PFSK-1 (cell line): Measurements from ENCODE around the gene RD3L.

Experiments used
- FOXP2 ChIP-seq: optimal IDR thresholded peaks from 2 replicates; pipeline ENCODE3; 2011; ENCODE audit warnings: borderline replicate concordance, control low read depth, inconsistent platforms; ENCODE audit not compliant: insufficient read depth; ENCODE audit errors: extremely low read length, extremely low read depth
- POLR2AphosphoS5 ChIP-seq: IDR thresholded peaks from 2 replicates; pipeline ENCODE4 v1.6.1; 2012; ENCODE audit warnings: low read depth, mild to moderate bottlenecking, control low read depth, low read length, moderate library complexity
- REST ChIP-seq, 2 experiments: IDR thresholded peaks; 2 replicates each; pipeline versions ENCODE4 v1.6.1 to v1.8.0; 2011 to 2012; ENCODE audit warnings: low read depth in 2 of 2, low read length in 2 of 2, control low read depth in 1 of 2, inconsistent platforms in 1 of 2, mild to moderate bottlenecking in 1 of 2, moderate library complexity in 1 of 2; ENCODE audit not compliant: insufficient read depth in 1 of 2
- SIN3A ChIP-seq: IDR thresholded peaks from 2 replicates; pipeline ENCODE4 v1.6.1; 2012; ENCODE audit warnings: mild to moderate bottlenecking, low read length, moderate library complexity, borderline replicate concordance; ENCODE audit not compliant: insufficient read depth
- TAF1 ChIP-seq: IDR thresholded peaks from 2 replicates; pipeline ENCODE4 v1.6.1; 2012; ENCODE audit warnings: low read length, control low read depth, borderline replicate concordance; ENCODE audit not compliant: insufficient read depth

RD3L gene

GRCh38 chr14:103974575-103974974 is 32.2 kb upstream of the RD3L start:
- TF ChIP-seq SIN3A (no peak), REST (IDR thresholded peaks at IDR 0.05; ENCODE audit: insufficient read depth in 1 of 2, low read depth in 2 of 2, low read length in 2 of 2) (no peak), FOXP2 (no peak), POLR2AphosphoS5 (no peak), TAF1 (no peak)

GRCh38 chr14:103973354-103973753 is 31.0 kb upstream of the RD3L start:
- TF ChIP-seq REST (IDR thresholded peaks at IDR 0.05; ENCODE audit: insufficient read depth in 1 of 2, low read depth in 2 of 2, low read length in 2 of 2) (no peak), POLR2AphosphoS5 (no peak), FOXP2 (no peak), TAF1 (no peak), SIN3A (no peak)

- no peak for TF ChIP-seq POLR2AphosphoS5
- no peak for TF ChIP-seq SIN3A
- no peak for TF ChIP-seq TAF1
- no peak for TF ChIP-seq FOXP2
- no peak for TF ChIP-seq REST (IDR thresholded peaks at IDR 0.05; ENCODE audit: insufficient read depth in 1 of 2, low read depth in 2 of 2, low read length in 2 of 2)
These were observed 27.6 kb upstream of the RD3L start for GRCh38 chr14:103969961-103970360.

GRCh38 chr14:103966631-103967030 is 24.3 kb upstream of the RD3L start:
- TF ChIP-seq TAF1 (no peak), POLR2AphosphoS5 (no peak), REST (IDR thresholded peaks at IDR 0.05; ENCODE audit: insufficient read depth in 1 of 2, low read depth in 2 of 2, low read length in 2 of 2) (no peak), SIN3A (no peak), FOXP2 (no peak)
